NCI-H748 (cell line): ENCODE results near the gene NTRK2.

Experiments
- DNase-seq: peaks from one replicate; lab custom pipeline; 2025; ENCODE audit not compliant: unreplicated experiment; lab: John Stamatoyannopoulos, UW

NTRK2 gene

DNA sequence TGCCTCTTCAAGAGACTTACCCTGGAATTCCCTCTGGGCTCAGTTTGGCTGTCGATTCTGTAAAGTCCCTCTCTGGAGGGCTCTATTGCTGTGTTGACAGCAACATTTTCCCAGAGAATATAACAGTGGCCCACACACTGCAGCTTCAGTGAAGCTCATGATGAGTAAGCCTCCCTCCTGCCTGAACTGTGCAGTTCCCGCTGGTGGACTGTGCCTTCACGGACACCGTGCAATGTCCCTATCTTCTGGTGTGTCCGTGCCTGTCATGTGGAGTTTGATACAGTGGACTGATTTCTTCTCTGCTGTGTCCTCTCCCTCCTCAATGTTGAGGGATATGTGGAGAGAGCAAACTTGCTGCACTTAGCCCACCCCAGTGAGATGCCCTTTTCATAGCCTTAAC is 109.0 kb downstream of the NTRK2 start:
- DNase-seq, result no peak

GRCh38 chr9:84779883-84780282 is 110.4 kb downstream of the NTRK2 start:
- DNase-seq, result no peak

GRCh38 chr9:84780385-84780784 is 110.9 kb downstream of the NTRK2 start:
- no peak for DNase-seq

GRCh38 chr9:84781458-84781857 is 111.9 kb downstream of the NTRK2 start:
- DNase-seq, result no peak

- DNase-seq, result no peak
Observed at GRCh38 chr9:84781931-84782866, 112.7 kb downstream of the NTRK2 start.

GRCh38 chr9:84785792-84786547 is 116.4 kb downstream of the NTRK2 start:
- no peak for DNase-seq

DNA sequence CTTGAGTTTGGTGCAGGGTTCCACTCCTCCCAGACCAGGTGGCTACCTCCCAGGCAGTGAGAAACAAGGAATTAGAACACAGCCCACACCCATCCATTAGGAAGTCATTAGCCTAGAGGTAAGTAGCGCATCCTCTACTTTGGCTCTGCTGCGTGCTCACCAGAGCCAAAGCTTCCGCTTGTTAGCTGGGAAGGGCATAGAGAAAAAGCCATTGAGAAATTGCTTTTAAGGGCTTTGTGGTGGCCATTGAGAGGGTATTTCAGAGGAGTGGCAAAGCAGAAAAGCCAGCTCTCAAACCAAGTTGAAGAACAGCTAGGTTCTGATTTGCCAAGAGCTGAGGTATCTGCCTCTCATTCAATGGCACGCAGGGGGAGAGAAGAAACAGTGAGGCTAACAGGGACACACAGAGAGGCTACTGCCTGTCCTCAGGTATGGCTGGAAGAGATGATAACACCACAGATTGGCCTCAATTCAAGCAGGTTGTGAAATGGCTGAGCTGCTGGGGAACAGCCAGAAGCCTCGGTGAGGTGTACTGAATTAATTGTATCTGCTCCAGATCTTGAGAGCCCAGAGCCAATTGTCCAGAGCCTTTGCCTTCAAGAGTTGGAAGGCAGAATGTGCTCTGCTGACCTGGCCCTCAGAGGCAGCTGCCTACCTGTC is 119.4 kb downstream of the NTRK2 start:
- DNase-seq, result no peak

DNA sequence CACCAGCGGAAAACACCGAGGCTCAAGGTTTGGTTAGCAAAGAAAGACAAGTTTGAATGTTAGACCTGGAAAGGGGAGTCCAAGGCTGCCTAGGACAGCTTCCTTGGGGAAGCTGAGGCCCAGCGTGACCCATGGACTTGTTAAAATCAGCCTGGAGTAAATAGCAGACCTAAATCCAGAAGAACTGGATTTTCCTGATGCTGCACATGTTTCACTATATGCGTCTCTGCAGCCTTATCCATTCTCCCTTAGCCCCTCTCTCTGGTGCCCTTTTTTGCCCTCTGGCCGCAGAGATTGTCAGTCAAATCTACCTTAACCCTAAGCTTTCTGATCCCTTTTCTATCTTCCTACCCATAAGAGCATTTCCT is 119.9 kb downstream of the NTRK2 start:
- DNase-seq, result no peak

DNA sequence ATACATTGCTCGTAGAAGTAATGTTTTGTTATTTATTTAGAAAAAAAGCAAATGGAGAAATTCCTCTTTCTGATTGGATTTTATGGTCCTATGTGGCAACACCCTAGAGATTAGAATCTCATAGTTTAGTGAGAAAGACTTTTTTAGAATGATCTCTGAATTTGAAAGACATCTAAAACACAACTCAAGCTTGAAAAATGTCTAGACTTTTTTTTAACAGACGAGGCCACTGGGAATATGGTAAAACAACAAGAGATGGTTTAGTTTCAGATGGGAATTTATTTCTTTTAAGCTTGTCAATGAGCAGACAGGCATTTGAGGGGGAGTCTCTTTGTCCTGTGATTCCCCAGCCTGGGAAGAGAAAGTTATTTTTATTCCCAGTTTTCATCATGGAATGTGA is 122.1 kb downstream of the NTRK2 start:
- DNase-seq, result no peak

GRCh38 chr9:84793251-84793650 is 123.7 kb downstream of the NTRK2 start:
- no peak for DNase-seq

DNA sequence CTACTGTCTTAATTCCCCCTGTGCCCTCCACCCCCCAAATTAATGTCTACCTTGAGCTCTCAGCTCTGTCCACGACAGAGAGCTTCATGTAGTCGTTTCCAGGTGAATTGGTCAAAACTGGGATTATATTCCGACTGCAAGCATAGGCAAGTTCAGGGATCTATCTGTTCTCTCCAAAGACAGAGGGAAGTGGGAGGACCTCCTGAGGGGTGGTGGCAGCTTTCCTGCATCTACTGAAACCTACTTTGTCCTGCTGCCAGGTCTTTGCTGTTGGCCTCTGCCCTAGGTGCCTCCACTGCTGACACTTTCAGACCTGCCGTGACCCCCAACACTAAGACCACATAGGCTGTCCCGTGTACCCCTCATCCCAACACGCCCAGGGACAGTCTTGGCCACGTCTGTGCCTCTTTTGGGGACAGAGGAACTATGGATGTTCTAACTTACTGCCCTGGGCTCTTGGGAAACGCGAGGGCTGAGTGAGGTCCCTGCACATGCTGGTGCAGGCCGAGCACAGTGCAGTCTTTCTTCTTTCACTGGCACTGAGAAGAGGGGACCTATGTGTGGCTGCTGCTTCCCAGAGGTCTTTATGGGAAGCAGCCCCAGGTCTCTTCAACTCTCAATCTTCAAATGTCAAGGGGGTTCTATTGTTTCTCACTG is 125.6 kb downstream of the NTRK2 start:
- no peak for DNase-seq

DNA sequence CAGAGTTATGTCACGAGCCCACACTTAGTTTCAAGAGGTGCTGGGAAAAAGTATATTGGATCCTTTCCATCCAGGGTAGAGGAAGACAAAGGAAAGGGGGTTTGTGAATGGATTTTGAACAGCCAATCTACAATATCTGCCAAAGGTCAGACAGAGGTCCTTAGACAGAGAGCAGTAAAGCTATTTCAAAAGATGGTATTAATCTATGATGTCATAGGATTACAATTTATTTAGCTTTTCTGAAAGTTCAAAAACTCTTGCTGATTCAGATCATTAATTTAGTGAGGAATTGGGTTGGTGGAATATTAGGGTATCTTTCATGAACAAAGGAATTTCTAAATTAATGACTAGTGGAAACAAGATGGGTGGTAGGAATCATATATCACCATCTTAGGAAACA is 126.9 kb downstream of the NTRK2 start:
- DNase-seq, result no peak

- no peak for DNase-seq
Observed at GRCh38 chr9:84799251-84799650, 129.7 kb downstream of the NTRK2 start.

GRCh38 chr9:84804951-84805694 is 135.6 kb downstream of the NTRK2 start:
- no peak for DNase-seq

DNA sequence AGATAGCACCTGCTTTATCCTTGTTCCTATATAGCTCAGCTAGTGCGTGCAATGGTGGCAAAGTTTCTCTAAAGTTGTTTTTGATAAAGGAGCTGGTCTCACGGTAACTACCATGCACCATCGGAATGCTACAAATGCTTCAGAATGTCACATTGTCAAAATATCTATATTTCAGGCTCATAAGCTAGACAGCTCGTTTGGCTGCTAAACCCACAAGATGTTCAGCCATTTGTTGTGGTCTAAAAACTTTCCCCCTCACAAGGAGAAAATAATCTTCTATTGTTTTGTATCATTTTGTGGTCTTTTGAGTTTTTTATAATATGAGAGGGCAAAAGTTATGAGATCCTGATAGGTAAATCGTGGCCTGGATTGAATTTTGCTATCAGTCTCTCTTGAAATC is 137.9 kb downstream of the NTRK2 start:
- DNase-seq, result no peak

DNA sequence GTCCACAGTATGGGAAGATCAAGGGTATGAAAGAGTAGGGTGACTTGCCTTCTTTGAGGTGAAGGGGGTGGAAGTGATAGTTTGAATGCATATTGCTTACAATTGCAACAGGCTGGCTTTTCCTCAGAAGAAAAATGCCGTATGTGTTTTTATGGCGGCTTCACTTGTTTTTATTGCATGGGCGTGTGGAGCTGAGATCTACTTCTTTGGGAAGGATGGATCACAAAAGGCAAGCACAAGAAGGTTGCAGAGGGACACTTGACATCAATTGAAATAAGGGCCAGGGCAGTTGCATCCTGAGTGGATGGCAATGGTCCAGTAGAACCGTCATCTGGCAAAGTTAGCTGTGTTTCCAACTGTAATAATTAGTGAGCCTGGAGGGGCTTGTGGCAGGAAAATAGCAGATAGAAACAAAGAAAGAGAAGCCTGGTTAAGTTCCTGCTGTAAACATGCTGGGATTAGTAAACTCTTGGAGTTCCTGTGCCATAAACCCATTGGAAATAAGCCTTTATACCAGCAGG is 138.4 kb downstream of the NTRK2 start:
- no peak for DNase-seq

DNA sequence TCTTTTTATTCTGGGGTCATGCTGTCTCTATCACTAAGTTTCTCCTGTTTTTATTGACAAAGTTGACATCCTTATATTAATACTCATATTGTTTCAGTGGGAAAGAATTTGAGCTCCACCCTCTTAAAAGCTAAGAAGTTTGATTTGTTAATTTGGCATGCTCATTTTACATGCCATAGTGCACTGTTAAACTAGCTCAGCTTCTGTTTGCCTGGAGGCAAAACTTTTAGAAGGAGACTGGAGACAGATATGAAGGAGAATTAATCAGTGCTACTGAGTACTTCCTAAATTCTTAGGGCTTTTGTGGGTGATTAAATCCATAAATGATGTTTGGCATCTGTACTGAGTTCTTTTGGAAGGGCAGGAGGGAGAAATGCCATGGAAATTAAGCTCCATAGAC is 138.9 kb downstream of the NTRK2 start:
- no peak for DNase-seq

DNA sequence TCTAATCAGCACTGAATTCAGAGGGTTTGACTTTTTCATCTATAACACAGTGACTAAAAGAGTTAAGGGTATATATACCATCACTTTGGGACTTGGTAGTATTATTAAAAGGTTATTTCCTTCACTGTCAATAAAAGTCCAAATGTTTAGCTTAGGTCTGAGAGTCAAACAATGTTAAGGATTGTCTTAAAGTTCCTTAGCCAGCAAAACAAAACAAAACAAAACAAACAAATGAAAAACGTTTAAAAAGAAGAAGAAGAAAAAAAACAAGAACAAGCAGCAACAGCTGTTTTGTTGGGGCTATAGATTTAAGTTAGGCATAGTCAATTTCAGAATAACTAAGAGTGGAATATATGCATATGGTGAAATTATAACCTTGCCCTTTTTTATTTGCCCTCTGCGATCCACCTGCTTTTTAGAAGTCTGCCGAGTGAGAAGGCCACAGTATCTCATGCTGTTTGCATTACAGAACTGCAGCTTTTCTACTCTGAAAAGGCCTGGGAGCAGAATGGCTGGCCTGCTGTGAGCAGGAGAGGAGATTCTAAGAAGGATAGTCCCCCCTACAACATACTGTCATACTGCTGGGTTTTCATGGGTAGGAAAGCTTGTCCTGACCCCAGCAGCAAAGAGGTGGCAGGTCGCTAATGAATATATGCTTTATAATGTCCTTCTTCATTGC is 141.7 kb downstream of the NTRK2 start:
- peak; percentile 32 for DNase-seq

DNA sequence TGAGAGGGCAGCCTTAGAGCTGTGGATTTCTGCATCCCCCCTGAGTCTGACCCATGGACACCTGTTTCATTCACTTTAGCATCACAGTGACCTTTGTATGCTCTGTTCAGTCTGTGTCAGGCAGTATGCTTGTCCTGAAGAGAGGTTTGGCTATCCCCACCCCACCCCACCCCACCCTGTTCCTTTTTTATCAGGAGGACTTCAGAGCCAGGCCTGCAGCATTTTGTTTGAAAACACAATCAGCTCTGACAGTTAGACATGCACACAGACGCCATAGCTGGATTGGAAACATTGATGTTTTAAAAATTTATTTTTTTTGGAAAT is 142.2 kb downstream of the NTRK2 start:
- DNase-seq, result no peak

GRCh38 chr9:84812355-84812754 is 142.8 kb downstream of the NTRK2 start:
- DNase-seq, result no peak
